COLO668 (cell line): ENCODE measurements around the gene DNAJC7.

ENCODE experiments used
- DNase-seq: peaks from one replicate; lab custom pipeline; 2025; ENCODE audit not compliant: unreplicated experiment; lab: John Stamatoyannopoulos, UW

The DNAJC7 gene

GRCh38 chr17:41982026-41982760, 35.0 kb downstream of the DNAJC7 start:
- DNase-seq: no peak

GRCh38 chr17:41977991-41978390, 39.2 kb downstream of the DNAJC7 start:
- no peak for DNase-seq

- no peak for DNase-seq
Measured at GRCh38 chr17:41976142-41976768, 41.0 kb downstream of the DNAJC7 start.

GRCh38 chr17:41975099-41976083, 41.8 kb downstream of the DNAJC7 start:
- no peak for DNase-seq

- no peak for DNase-seq
Measured at GRCh38 chr17:41974658-41975057, 42.6 kb downstream of the DNAJC7 start.

GRCh38 chr17:41974031-41974430, 43.2 kb downstream of the DNAJC7 start:
- no peak for DNase-seq

- no peak for DNase-seq
Measured at GRCh38 chr17:41973408-41973811, 43.8 kb downstream of the DNAJC7 start.

GRCh38 chr17:41972571-41973407, 44.5 kb downstream of the DNAJC7 start:
- peak; percentile 62 for DNase-seq

- no peak for DNase-seq
Measured at GRCh38 chr17:41971721-41972523, 45.3 kb downstream of the DNAJC7 start.

- DNase-seq: no peak
Measured at GRCh38 chr17:41970901-41971331, 46.3 kb downstream of the DNAJC7 start.

GRCh38 chr17:41968676-41969075, 48.6 kb downstream of the DNAJC7 start:
- DNase-seq: no peak

GRCh38 chr17:41967921-41968578, 49.2 kb downstream of the DNAJC7 start:
- DNase-seq: no peak

GRCh38 chr17:41967141-41967920, 49.9 kb downstream of the DNAJC7 start:
- peak; percentile 37 for DNase-seq

- DNase-seq: peak; percentile 93
Measured at GRCh38 chr17:41966463-41967140, 50.6 kb downstream of the DNAJC7 start, which contains the start of gene CNP. CNP (plus strand) TSS chr17:41966795; CDS start chr17:41966885, 90 bp downstream.

- peak; percentile 85 for DNase-seq
Measured at GRCh38 chr17:41965694-41966462, 51.4 kb downstream of the DNAJC7 start.

GRCh38 chr17:41962768-41963434, 54.3 kb downstream of the DNAJC7 start:
- peak; percentile 52 for DNase-seq
